Vagina (tissue), 2 donors: ENCODE data around the gene BRIP1. TPM values are rescaled to one million over a fixed set of nuclear protein-coding genes. Genes with fewer than 3 reads are reported as not detected.

Experiments
- DNase-seq, 2 donors: peaks; one replicate each; pipeline ENCODE4 v3.0.0-alpha.2; 2017; ENCODE audit errors: extremely low spot score in 2 of 2
- H3K27ac ChIP-seq: fragments of 200-600 bp; sonication (generic); one replicate; pipeline ENCODE4 v1.5.1; 2019
- H3K27me3 ChIP-seq: fragments of 200-600 bp; sonication (generic); one replicate; pipeline ENCODE4 v1.5.1; 2019
- H3K36me3 ChIP-seq, 2 donors: fragments of 200-600 bp; sonication (generic); one replicate each; pipeline ENCODE4 v1.5.1; 2017 to 2019
- H3K4me1 ChIP-seq: fragments of 200-600 bp; sonication (generic); one replicate; pipeline ENCODE4 v1.5.1; 2019
- H3K4me3 ChIP-seq, 2 donors: fragments of 200-600 bp; sonication (generic); 1 replicate in 1 of 2; 2 replicates in 1 of 2; pipeline ENCODE4 v1.5.1; 2016 to 2019
- H3K9me3 ChIP-seq: fragments of 200-600 bp; sonication (generic); one replicate; pipeline ENCODE4 v1.5.1; 2019
- CTCF ChIP-seq, 3 experiments: fragments of 450-650 bp in 2 of 3; fragments of 200-600 bp in 1 of 3; sonication (generic) in 1 of 3; IDR thresholded peaks; one replicate each; pipeline ENCODE4 v1.5.1; 2017 to 2019; ENCODE audit warnings: antibody characterized with exemption in 3 of 3, mild to moderate bottlenecking in 2 of 3, moderate library complexity in 2 of 3
- POLR2A ChIP-seq, 2 donors: fragments of 450-650 bp; IDR thresholded peaks; one replicate each; pipeline ENCODE4 v1.6.1; 2017; ENCODE audit warnings: antibody characterized with exemption in 2 of 2, mild to moderate bottlenecking in 2 of 2, moderate library complexity in 2 of 2
- POLR2AphosphoS5 ChIP-seq, 2 donors: sonication (generic); formaldehyde crosslinking; IDR thresholded peaks; one replicate each; pipeline ENCODE4 v1.9.0; 2017; ENCODE audit warnings: antibody characterized with exemption in 2 of 2, mild to moderate bottlenecking in 2 of 2, low read depth in 1 of 2; ENCODE audit not compliant: insufficient read depth in 1 of 2
- intact Hi-C: fragments of 100-400 bp; cut with DNase I; formaldehyde crosslinking; loops from one replicate; pipeline ENCODE4 v1.15.1; 2023
- total RNA-seq: library from RNA; depleted of rRNA; stranded (reverse); fragments of >200 nt; gene quantifications from one replicate; pipeline ENCODE4 v1.2.3, GENCODE V29; 2016

The BRIP1 gene
- total RNA-seq, 1 donor from 2014 or later, result 0.98 TPM

- no peaks in the 10 kb centered on the region for H3K27me3 ChIP-seq
- no peaks in the 10 kb centered on the region for H3K4me1 ChIP-seq
- no peak for TF ChIP-seq POLR2AphosphoS5 (IDR thresholded peaks at IDR 0.05; ENCODE audit: insufficient read depth in 1 of 2, low read depth in 1 of 2)
- no peak for TF ChIP-seq POLR2A (IDR thresholded peaks at IDR 0.05)
- no peak for TF ChIP-seq CTCF (IDR thresholded peaks at IDR 0.05)
- H3K4me3 ChIP-seq, result no peak overlapping the region
- no peak for DNase-seq
- intact Hi-C loops, result no loop called here
- peaks cover 0 to 38% of the 10 kb centered on the region in 2 donors for H3K36me3 ChIP-seq
- no peaks in the 10 kb centered on the region for H3K9me3 ChIP-seq
- H3K27ac ChIP-seq, result no peak overlapping the region
These were observed 17.3 kb upstream of the BRIP1 start for GRCh38 chr17:61880589-61881102.

- Histone ChIP-seq H3K9me3 (no peaks in the 10 kb centered on the region), H3K27ac (no peak overlapping the region), H3K4me1 (no peaks in the 10 kb centered on the region), H3K36me3 (peaks cover 0 to 39% of the 10 kb centered on the region in 2 donors), H3K4me3 (no peak overlapping the region), H3K27me3 (no peaks in the 10 kb centered on the region)
- intact Hi-C loops, result no loop called here
- no peak for DNase-seq
- no peak for TF ChIP-seq POLR2A (IDR thresholded peaks at IDR 0.05)
- TF ChIP-seq POLR2AphosphoS5 (IDR thresholded peaks at IDR 0.05; ENCODE audit: insufficient read depth in 1 of 2, low read depth in 1 of 2), result no peak
- TF ChIP-seq CTCF (IDR thresholded peaks at IDR 0.05), result no peak
These were observed 15.8 kb upstream of the BRIP1 start for GRCh38 chr17:61878984-61879612.

GRCh38 chr17:61878520-61878919, 15.2 kb upstream of the BRIP1 start:
- no peaks in the 10 kb centered on the region for H3K27me3 ChIP-seq
- DNase-seq, result no peak
- no peaks in the 10 kb centered on the region for H3K9me3 ChIP-seq
- H3K4me1 ChIP-seq, result no peaks in the 10 kb centered on the region
- H3K4me3 ChIP-seq, result no peak overlapping the region
- H3K36me3 ChIP-seq, result peaks cover 0 to 35% of the 10 kb centered on the region in 2 donors
- intact Hi-C loops, result no loop called here
- H3K27ac ChIP-seq, result no peak overlapping the region
- TF ChIP-seq POLR2AphosphoS5 (IDR thresholded peaks at IDR 0.05; ENCODE audit: insufficient read depth in 1 of 2, low read depth in 1 of 2), result no peak
- TF ChIP-seq CTCF (IDR thresholded peaks at IDR 0.05), result no peak
- no peak for TF ChIP-seq POLR2A (IDR thresholded peaks at IDR 0.05)

GRCh38 chr17:61877837-61878236, 14.5 kb upstream of the BRIP1 start:
- intact Hi-C loops, result no loop called here
- H3K9me3 ChIP-seq, result no peaks in the 10 kb centered on the region
- H3K4me1 ChIP-seq, result no peaks in the 10 kb centered on the region
- H3K36me3 ChIP-seq, result peaks cover 0 to 29% of the 10 kb centered on the region in 2 donors
- no peak for TF ChIP-seq POLR2A (IDR thresholded peaks at IDR 0.05)
- no peak for TF ChIP-seq CTCF (IDR thresholded peaks at IDR 0.05)
- TF ChIP-seq POLR2AphosphoS5 (IDR thresholded peaks at IDR 0.05; ENCODE audit: insufficient read depth in 1 of 2, low read depth in 1 of 2), result no peak
- H3K27me3 ChIP-seq, result no peaks in the 10 kb centered on the region
- DNase-seq, result no peak
- no peak overlapping the region for H3K27ac ChIP-seq
- H3K4me3 ChIP-seq, result no peak overlapping the region

GRCh38 chr17:61875804-61876203, 12.5 kb upstream of the BRIP1 start:
- peaks cover 0 to 42% of the 10 kb centered on the region in 2 donors for H3K36me3 ChIP-seq

More at GRCh38 chr17:61875804-61876203, 12.5 kb upstream of the BRIP1 start:
- no peaks in the 10 kb centered on the region for H3K9me3 ChIP-seq
- intact Hi-C loops, result no loop called here
- no peak for DNase-seq
- no peak overlapping the region for H3K27ac ChIP-seq
- TF ChIP-seq POLR2A (IDR thresholded peaks at IDR 0.05) (no peak), CTCF (IDR thresholded peaks at IDR 0.05) (no peak), POLR2AphosphoS5 (IDR thresholded peaks at IDR 0.05; ENCODE audit: insufficient read depth in 1 of 2, low read depth in 1 of 2) (no peak)
- H3K27me3 ChIP-seq, result no peaks in the 10 kb centered on the region
- H3K4me3 ChIP-seq, result no peak overlapping the region
- H3K4me1 ChIP-seq, result no peaks in the 10 kb centered on the region
